HG03196 (cell line): Measurements from ENCODE around the gene GADD45G.

Experiments
- ATAC-seq: cut with Tn5 transposase; IDR thresholded peaks from one replicate; pipeline ENCODE4 v1.9.1; 2021; ENCODE audit not compliant: unreplicated experiment

Gene GADD45G, protein sequence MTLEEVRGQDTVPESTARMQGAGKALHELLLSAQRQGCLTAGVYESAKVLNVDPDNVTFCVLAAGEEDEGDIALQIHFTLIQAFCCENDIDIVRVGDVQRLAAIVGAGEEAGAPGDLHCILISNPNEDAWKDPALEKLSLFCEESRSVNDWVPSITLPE

GRCh38 chr9:89604729-89605464 lies at the start of gene GADD45G:
TSS of gene GADD45G (plus strand) at chr9:89605012. CDS start at chr9:89605122, 110 bp downstream.
- ATAC-seq = no peak

DNA sequence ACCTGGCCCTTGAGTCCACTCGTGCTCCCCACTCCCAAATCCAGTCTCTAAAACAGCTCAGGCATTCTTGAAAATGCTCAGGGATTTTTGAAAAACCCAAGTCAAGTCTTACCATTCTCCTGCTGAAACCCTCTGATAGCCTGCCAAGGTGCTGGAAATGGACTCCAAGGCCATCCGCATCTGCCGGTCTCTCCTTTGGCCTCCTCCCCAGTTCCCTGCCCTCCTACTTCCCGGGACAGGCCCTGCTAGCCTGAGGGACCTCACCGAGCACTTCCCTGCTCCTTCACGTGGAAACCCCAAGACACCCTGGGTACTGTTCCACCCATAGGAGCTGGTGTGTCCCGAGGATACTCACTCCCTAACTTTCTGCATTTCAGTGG lies 49.8 kb upstream of the GADD45G start:
- no peak for ATAC-seq

DNA sequence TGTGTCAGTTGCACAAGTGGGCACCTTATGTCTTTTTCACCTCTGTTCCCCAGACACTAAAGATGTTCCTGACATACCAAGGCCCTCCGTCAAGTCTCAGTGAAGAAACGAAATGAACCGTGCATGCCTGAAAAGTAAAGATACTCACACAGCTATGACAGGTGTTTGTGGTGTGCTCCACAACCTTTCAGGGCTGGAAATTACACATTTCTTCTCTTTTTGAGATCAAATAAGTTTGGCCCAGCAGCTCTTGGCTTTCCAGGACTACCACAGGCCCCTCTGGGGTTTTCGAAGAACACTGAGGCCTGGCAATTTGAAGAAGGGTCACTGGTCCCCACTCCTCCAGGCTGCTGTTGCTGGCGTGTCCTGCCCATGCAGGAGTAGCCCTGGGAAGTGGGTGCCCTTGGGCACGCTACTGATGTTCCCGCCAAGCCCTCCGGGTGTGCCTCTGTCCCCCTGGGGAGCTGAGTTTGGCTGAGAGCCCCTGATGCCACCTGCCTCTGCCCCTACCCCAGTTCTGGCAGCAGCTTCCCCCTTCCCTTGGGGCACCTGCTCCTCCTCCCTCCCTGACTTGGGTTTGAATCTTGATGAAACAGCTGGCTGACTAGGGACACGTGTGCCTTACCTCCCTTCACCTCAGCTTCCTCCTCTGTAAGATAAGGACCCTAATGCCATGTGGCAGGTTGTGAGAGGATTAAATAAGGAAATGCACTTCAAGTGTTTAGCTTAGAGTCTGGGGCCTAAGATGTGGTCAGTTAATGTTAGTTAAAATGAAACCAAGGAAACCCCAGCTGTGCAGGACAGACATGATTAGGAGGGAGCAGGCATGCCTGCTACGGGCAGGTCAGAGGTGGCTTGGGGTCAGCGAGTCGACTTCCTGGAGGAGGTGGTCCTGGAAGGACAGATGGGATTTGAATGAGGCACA lies 49.1 kb upstream of the GADD45G start:
- peak; percentile 60 for ATAC-seq

- ATAC-seq = no peak
These were observed 46.5 kb upstream of the GADD45G start for GRCh38 chr9:89558196-89558899.

GRCh38 chr9:89558948-89559347 lies 45.9 kb upstream of the GADD45G start:
- ATAC-seq = no peak

GRCh38 chr9:89562186-89562814 lies 42.5 kb upstream of the GADD45G start:
- peak; percentile 61 for ATAC-seq

DNA sequence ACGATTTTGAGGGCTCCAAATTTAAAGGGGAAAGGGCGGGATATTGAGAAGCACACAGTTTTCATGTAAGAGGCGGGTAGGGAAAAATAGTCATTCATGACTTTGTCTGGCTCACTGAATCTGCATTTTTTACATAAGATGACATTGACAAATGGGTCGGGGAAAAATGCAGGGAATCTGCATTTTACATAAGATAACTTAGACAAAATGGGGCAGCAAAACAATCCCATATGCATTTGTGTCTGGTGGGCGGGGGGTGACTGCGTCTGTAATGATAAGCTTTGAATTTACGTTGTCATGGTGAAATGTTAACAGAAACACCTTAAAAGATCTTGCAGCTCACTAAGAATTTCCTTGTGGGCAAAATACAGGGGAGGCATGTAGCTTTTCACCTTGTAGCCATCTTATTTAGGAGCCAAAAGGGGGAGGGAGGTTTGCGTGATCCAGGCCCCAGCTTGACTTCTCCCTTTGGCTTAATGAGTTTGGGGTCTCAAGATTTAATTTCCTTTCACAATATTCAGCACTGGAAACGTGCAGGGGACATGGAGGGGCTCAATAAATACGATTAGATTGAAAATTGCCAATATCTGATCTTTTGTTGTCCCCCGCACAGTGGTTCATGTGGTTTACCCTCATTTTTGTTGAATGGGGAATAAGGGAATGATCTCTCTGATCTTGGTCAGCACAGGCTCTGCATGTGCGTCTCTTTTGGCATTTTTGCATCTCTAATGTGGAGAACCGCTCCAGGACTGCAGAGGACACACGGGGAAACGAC lies 41.1 kb upstream of the GADD45G start:
- ATAC-seq = no peak

DNA sequence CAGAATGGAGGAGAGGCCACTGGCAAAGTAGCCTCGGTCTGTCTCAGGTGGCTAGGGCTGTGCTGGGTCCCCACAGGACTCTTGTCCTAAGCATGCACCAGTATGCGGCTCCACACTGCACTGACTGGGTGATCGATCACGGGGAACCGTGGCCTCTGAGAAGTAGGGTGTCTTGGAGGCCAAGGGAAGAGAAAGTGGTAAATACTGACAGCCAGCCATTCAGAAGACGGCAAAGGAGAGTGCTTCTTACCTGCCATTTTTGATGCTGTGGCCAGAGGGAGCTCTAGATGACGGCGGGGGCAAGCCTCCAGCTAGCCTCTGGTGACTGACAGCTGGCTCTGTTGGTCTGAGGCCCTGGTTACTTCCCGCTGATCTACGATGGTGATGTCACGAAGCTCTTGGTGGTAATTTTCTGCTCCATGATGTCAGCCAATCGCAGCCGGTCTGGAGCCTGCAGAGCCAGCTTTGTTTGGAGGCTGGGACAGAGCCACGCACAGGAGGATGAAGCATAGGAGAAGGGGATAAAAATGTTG lies 40.4 kb upstream of the GADD45G start:
- no peak for ATAC-seq

DNA sequence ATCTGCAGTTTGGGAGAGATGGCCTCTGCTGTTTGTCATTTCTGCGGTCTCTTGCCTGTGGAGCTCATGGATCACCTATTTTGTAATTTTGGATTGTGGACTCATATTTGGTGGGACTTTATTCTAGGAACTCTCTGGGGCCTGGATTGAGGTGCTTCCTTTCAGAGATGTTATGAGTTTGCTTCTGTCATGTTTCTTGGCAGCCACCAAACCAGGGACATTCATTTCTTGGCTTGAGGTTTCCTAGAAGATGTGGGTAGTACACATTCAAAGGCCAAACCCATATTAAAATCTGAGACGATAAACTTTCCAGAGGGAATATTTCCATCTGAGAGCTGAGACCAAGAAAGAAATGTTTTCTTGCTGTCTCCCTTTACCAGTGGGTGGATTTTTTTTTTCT lies 37.2 kb upstream of the GADD45G start:
- no peak for ATAC-seq

- no peak for ATAC-seq
These were observed 30.5 kb upstream of the GADD45G start for GRCh38 chr9:89574309-89574708.

DNA sequence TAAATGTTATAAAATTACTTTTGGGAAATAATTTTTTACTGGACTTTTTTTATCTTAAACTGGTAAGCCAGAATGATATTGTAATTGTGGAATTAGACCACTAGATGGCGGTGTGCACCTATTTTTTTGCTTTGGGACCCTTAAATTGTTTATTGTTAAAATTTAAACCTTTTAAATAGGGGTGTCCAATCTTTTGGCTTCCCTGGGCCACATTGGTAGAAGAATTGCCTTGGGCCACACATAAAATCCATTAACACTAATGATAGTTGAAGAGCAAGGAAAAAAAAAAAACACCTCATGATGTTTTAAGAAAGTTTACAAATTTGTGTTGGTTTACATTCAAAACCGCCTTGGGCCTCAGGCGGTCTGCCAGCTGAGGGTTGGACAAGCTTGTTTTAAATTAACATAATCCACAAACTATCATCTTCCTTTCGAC lies 28.4 kb upstream of the GADD45G start:
- ATAC-seq = no peak

DNA sequence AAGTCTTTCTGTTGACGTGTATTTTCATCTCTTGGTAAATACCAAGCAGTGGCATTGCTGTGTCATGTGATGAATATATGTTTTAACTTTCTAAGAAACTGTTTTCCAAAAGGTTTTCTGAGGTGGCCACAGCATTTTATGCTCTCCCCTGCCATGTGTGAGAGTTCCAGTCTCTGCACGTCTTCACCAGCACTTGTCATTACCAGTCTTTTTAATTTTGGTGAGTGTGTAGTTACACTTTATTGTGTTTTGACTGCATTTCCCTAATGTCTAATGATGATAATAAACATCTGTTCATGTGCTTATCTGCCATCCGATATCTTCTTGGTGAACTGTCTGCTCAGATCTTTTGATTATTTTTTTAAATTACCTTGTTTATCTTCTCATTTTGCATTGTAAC lies 27.4 kb upstream of the GADD45G start:
- ATAC-seq = no peak

- ATAC-seq = no peak
These were observed 24.9 kb upstream of the GADD45G start for GRCh38 chr9:89579741-89580385.

DNA sequence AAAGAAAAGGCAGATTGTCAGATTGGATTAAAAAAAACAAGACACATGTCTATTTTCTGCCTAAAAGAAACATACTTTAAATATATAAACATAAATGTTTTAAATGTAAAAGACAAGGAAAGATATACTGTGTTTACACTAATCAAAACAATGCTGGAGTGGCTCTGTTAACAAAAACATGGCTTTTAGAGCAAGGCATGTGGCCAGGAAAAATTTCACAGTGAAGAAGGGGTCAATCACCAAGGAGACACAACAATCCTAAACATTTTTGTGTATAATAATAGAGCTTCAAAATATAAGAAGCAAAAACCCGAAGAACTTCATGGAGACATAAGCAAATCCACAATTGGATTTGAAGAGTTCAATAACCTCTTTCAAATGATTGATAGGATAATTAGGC lies 18.5 kb upstream of the GADD45G start:
- ATAC-seq = no peak

DNA sequence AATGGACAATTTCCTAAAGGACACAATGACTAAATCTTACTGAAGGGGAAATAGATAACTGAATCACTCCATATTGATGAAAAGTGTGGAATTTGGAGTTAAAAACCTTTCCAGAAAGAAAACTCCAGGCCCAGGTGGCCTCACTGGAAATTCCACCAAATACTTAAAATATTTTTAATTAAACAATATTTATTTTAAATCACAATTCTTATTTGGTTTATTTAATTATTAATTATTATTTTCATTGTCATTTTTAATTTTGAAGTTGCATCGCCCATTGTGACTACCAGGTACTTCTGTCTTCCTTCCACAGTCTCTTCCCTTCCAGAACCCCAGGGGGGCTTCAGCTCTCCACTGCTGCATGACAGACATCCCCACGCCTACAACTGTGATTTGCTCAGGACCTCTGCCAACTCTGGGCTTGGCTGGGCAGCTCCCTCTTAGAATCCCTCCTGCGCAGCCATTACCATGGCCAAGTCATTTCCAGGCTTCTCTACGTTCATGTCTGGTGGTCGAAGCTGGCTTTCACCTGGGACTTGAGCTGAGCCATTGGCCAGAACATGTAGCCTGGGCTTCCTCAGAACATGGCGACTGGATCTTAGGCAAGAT lies 16.4 kb upstream of the GADD45G start:
- no peak for ATAC-seq

- ATAC-seq = no peak
These were observed 14.4 kb upstream of the GADD45G start for GRCh38 chr9:89590415-89590814.

DNA sequence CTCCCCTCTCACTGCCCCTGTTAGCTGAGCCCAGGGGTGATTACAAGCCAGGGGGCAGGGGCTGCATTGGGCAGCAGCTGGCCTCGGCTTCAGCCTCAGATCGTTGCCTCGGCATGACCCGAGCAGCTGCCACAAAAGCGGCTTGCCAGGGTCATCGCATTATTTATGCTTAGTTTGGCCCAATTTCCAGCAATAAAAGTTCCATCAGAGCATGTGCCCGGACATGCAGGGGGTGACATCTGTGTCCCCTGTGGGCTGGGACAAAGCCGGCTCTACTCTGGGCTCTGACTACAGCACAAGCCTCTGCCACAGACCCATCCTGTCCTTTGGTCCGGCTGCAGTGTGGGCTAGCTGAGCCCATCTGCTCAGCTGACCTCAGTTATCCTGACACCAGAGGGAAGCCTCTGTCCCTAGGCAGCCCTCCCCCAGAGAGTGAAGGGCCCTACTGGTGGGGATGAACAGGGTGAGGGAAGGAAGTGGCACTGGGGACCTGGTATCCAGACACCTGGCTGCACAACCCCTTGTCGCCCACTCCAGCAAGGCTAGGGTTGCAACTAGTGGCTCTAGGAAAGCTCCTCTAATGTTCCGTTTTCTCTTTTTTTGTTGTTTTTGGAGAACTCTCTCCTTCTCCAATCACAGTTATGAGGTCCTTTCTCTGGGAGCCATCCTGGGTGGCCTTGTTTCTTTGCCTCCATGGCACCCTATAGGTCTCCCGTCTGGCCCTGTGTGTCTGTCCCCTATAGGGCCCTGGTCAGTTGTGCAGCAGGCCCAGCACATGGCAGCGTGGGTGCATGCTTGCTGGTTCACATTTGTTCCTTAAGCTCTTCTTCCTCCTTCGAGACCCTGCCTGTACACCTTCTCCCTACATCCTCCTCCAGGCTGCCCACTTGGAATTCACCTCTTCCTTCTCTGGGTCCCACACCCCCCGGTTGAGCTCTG lies 13.3 kb upstream of the GADD45G start:
- ATAC-seq = no peak
